Measurements from ENCODE around the gene PKD1. TPM values are rescaled to one million over a fixed set of nuclear protein-coding genes. Genes with fewer than 3 reads are reported as not detected.

Gene PKD1
- total and polyA plus RNA-seq, 2 of the 13 experiments (the other 11 are each of a cell fraction or from before 2014, with no cell fraction given) = 22.1 to 23.0 TPM

GRCh38 chr16:2149630-2150417 lies 14.1 kb upstream of the PKD1 start (continued):
- TF ChIP-seq HMGXB3 (CRISPR knock-in tag; IDR thresholded peaks at IDR 0.05; ENCODE audit: borderline replicate concordance) (no peak), MTERF4 (CRISPR knock-in tag; IDR thresholded peaks at IDR 0.05) (0 out of 2 replicates have a peak, but pooled peaks have one; percentile 61), ETV6 (CRISPR knock-in tag; conservative IDR thresholded peaks at IDR 0.05) (no peak), DNMT1 (CRISPR knock-in tag; IDR thresholded peaks at IDR 0.05) (no peak), SALL1 (CRISPR knock-in tag; IDR thresholded peaks at IDR 0.05) (no peak), MTA1 (CRISPR knock-in tag; IDR thresholded peaks at IDR 0.05; ENCODE audit: borderline replicate concordance) (peak; percentile 31; the same call in 1 of the 2 replicates), ZFP62 (CRISPR knock-in tag; IDR thresholded peaks at IDR 0.05) (no peak), ZNF740 (CRISPR knock-in tag; IDR thresholded peaks at IDR 0.05) (no peak), GATA4 (IDR thresholded peaks at IDR 0.05; ENCODE audit: borderline replicate concordance, low read depth) (no peak), ZMYM2 (CRISPR knock-in tag; IDR thresholded peaks at IDR 0.05) (0 out of 2 replicates have a peak, but pooled peaks have one; percentile 17), ZC3H13 (CRISPR knock-in tag; IDR thresholded peaks at IDR 0.05) (no peak), MIXL1 (CRISPR knock-in tag; IDR thresholded peaks at IDR 0.05) (no peak), FUBP1 (CRISPR knock-in tag; IDR thresholded peaks at IDR 0.05; ENCODE audit: borderline replicate concordance) (no peak), HES4 (CRISPR knock-in tag; IDR thresholded peaks at IDR 0.05; ENCODE audit: borderline replicate concordance) (no peak; the same call in 1 of the 2 replicates), ZNF350 (CRISPR knock-in tag; IDR thresholded peaks at IDR 0.05; ENCODE audit: borderline replicate concordance, low read depth) (no peak; the same call in none of the 2 replicates), ZNF839 (CRISPR knock-in tag; IDR thresholded peaks at IDR 0.05; ENCODE audit: borderline replicate concordance) (no peak), ZNF337 (CRISPR knock-in tag; IDR thresholded peaks at IDR 0.05; ENCODE audit: borderline replicate concordance, low read depth) (no peak), KAT8 (CRISPR knock-in tag; IDR thresholded peaks at IDR 0.05) (0 out of 2 replicates have a peak, but pooled peaks have one; percentile 36), THAP11 (CRISPR knock-in tag; IDR thresholded peaks at IDR 0.05) (no peak), CHD4 (IDR thresholded peaks at IDR 0.05; ENCODE audit: borderline replicate concordance, low read length) (no peak), RBM22 (optimal IDR thresholded peaks at IDR 0.05; ENCODE audit: low read length) (peak; percentile 30), HNF4G (IDR thresholded peaks at IDR 0.05; ENCODE audit: borderline replicate concordance, low read depth, low read length) (no peak), HNF4G (CRISPR knock-in tag; IDR thresholded peaks at IDR 0.05; ENCODE audit: borderline replicate concordance, low read depth) (0 out of 2 replicates have a peak, but pooled peaks have one; percentile 21)
